ENCODE measurements around the gene GSPT1. TPM values are rescaled to one million over a fixed set of nuclear protein-coding genes. Genes with fewer than 3 reads are reported as not detected.
"Not testable (repeated sequence)": the region's sequence is repeated elsewhere in the genome, so short reads cannot be mapped to it uniquely, and the experiment has no call there.

The GSPT1 gene
- total RNA-seq, result 100 to 1,000 TPM; 111 to 176 TPM

- CTCF ChIA-PET, result interaction anchor here (1.0 to 1.6 kb wide), 3 partner anchors 10 to 119 kb away, joined by 3 to 8 read pairs (median 3); partner anchors contain the start of genes SNX29 and ZC3H7A
- Mint-ChIP-seq H3K27me3 (peaks cover 10% of the 10 kb centered on the region), H3K9me3 (ENCODE audit: low read depth) (no peaks in the 10 kb centered on the region), H3K27ac (peak within 1 kb of the TSS; percentile 95), H3K4me1 (peaks cover 32% of the 10 kb centered on the region), H3K4me3 (peak within 1 kb of the TSS; percentile 95), H3K36me3 (peaks cover 15% of the 10 kb centered on the region)
- ATAC-seq, result peak; percentile 94
- DNase-seq, result peak; percentile 100
Observed at GRCh38 chr16:11915644-11916523, at the start of gene GSPT1. GSPT1 (minus strand) TSS chr16:11915956; CDS start chr16:11915720, 236 bp downstream.

GRCh38 chr16:11964761-11965551 lies 49.2 kb upstream of the GSPT1 start, which contains the start of gene TNFRSF17:
TNFRSF17 (plus strand) TSS chr16:11965210; CDS start chr16:11965325, 115 bp downstream.
- ATAC-seq (no peak), DNase-seq (no peak)
- H3K36me3 Mint-ChIP-seq, result no peaks in the 10 kb centered on the region
- no peak within 1 kb of the TSS for H3K27ac Mint-ChIP-seq
- peaks cover 7% of the 10 kb centered on the region for H3K4me1 Mint-ChIP-seq
- no peaks in the 10 kb centered on the region for H3K9me3 Mint-ChIP-seq (ENCODE audit: low read depth)
- peaks cover 13% of the 10 kb centered on the region for H3K27me3 Mint-ChIP-seq
- CTCF ChIA-PET, result interaction anchor here (2.0 kb wide), 1 partner anchor 12 kb away, joined by 5 read pairs; the partner anchor contains the start of gene SNX29
- H3K4me3 Mint-ChIP-seq, result no peak within 1 kb of the TSS

- ATAC-seq, result no peak
- CTCF ChIA-PET, result interaction anchor here (2.0 kb wide), 1 partner anchor 13 kb away, joined by 5 read pairs; the partner anchor contains the start of gene SNX29
- DNase-seq, result no peak
- Mint-ChIP-seq H3K36me3 (no peaks in the 10 kb centered on the region), H3K4me3 (no peak overlapping the region), H3K9me3 (ENCODE audit: low read depth) (no peaks in the 10 kb centered on the region), H3K27ac (no peak overlapping the region), H3K27me3 (peaks cover 14% of the 10 kb centered on the region), H3K4me1 (peaks cover 7% of the 10 kb centered on the region)
Observed at GRCh38 chr16:11963706-11964105, 48.0 kb upstream of the GSPT1 start.

- H3K27ac Mint-ChIP-seq; H3K9me3 Mint-ChIP-seq (ENCODE audit: low read depth); DNase-seq; H3K36me3 Mint-ChIP-seq; H3K4me3 Mint-ChIP-seq; ATAC-seq; H3K4me1 Mint-ChIP-seq: not testable (repeated sequence)
- peaks cover 14% of the 10 kb centered on the region for H3K27me3 Mint-ChIP-seq
- CTCF ChIA-PET, result interaction anchor here (2.0 kb wide), 1 partner anchor 14 kb away, joined by 5 read pairs; the partner anchor contains the start of gene SNX29
Observed at GRCh38 chr16:11962978-11963377, 47.2 kb upstream of the GSPT1 start.

DNA sequence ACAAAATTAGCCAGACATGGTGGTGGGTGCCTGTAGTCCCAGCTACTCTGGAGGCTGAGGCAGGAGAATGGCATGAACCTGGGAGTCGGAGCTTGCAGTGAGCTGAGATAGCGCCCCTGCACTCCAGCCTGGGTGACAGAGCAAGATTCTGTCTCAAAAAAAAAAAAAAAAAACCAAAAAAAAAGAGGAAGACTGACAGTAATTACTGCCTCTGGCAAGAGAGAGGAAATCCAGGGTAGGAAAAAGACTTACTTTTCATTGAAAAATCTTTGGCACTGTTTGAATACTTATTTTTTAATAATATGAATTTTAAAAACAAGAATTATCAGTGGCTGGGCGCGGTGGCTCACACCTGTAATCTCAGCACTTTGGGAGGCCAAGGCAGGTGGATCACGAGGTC lies 46.7 kb upstream of the GSPT1 start:
- H3K27ac Mint-ChIP-seq; H3K4me3 Mint-ChIP-seq; CTCF ChIA-PET; H3K36me3 Mint-ChIP-seq; ATAC-seq; DNase-seq; H3K4me1 Mint-ChIP-seq; H3K9me3 Mint-ChIP-seq (ENCODE audit: low read depth): not testable (repeated sequence)
- peaks cover 14% of the 10 kb centered on the region for H3K27me3 Mint-ChIP-seq

GRCh38 chr16:11957591-11958395 lies 42.0 kb upstream of the GSPT1 start:
- no peak for ATAC-seq
- no peak overlapping the region for H3K27ac Mint-ChIP-seq
- H3K36me3 Mint-ChIP-seq, result no peaks in the 10 kb centered on the region
- CTCF ChIA-PET, result interaction anchor here (0.6 kb wide), 1 partner anchor 9 kb away, joined by 3 read pairs; no protein-coding TSS in a partner anchor
- H3K27me3 Mint-ChIP-seq, result peaks cover 10% of the 10 kb centered on the region
- no peaks in the 10 kb centered on the region for H3K4me1 Mint-ChIP-seq
- no peak overlapping the region for H3K4me3 Mint-ChIP-seq
- no peaks in the 10 kb centered on the region for H3K9me3 Mint-ChIP-seq (ENCODE audit: low read depth)
- DNase-seq, result no peak

DNA sequence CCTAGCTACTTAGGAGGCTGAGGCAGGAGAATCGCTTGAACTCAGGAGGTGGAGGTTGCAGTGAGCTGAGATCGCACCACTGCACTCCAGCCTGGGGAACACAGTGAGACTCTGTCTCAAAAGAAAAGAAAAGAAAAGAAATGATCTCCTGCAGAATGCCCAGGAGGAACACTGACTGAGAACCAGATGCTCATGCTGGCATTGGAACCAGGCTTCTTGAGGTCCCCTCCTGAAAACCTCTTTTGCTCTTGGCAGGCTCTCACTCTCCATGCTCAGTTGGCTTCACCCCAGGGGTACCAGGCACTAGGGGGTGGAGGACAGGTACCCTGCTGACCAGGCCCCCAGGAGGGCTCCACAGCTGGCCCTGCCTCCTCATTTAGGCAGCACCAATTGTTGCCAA lies 40.8 kb upstream of the GSPT1 start:
- H3K36me3 Mint-ChIP-seq, result no peaks in the 10 kb centered on the region
- no peak overlapping the region for H3K27ac Mint-ChIP-seq
- no peak for ATAC-seq
- peaks cover 10% of the 10 kb centered on the region for H3K27me3 Mint-ChIP-seq
- no peak overlapping the region for H3K4me3 Mint-ChIP-seq
- H3K9me3 Mint-ChIP-seq (ENCODE audit: low read depth), result no peaks in the 10 kb centered on the region
- H3K4me1 Mint-ChIP-seq, result no peaks in the 10 kb centered on the region
- CTCF ChIA-PET, result no interaction called here
- DNase-seq, result no peak

DNA sequence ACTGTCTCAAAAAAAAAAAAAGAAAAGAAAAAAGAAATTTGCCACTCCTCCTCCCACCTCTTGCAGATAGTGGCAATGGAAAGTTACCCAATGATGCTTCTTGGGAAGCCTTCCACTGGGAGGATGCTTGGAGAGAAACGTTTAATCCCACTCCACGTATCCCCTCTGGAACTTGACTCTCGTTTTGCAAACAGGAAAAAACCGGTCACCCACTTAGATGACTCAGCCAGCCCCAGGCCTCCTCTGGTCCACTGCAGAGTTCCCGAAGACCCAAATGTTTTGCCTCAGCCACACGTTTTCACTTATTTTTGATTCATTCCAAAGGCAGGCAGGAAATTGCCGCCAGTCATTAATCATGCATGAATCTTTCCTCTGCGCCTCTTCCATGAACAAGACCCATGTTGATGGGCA lies 40.0 kb upstream of the GSPT1 start:
- CTCF ChIA-PET, result no interaction called here
- H3K9me3 Mint-ChIP-seq (ENCODE audit: low read depth), result no peaks in the 10 kb centered on the region
- H3K27ac Mint-ChIP-seq, result no peak overlapping the region
- peaks cover 10% of the 10 kb centered on the region for H3K27me3 Mint-ChIP-seq
- DNase-seq (no peak), ATAC-seq (no peak)
- H3K4me1 Mint-ChIP-seq, result no peaks in the 10 kb centered on the region
- H3K4me3 Mint-ChIP-seq, result no peak overlapping the region
- no peaks in the 10 kb centered on the region for H3K36me3 Mint-ChIP-seq

GRCh38 chr16:11953576-11953975 lies 37.8 kb upstream of the GSPT1 start:
- H3K9me3 Mint-ChIP-seq (ENCODE audit: low read depth); CTCF ChIA-PET; ATAC-seq; H3K36me3 Mint-ChIP-seq; H3K27me3 Mint-ChIP-seq; H3K4me1 Mint-ChIP-seq; H3K27ac Mint-ChIP-seq; H3K4me3 Mint-ChIP-seq; DNase-seq: not testable (repeated sequence)

- DNase-seq, result no peak
- no peak for ATAC-seq
- H3K36me3 Mint-ChIP-seq, result no peaks in the 10 kb centered on the region
- H3K27ac Mint-ChIP-seq, result no peak overlapping the region
- H3K27me3 Mint-ChIP-seq, result no peaks in the 10 kb centered on the region
- CTCF ChIA-PET, result no interaction called here
- H3K9me3 Mint-ChIP-seq (ENCODE audit: low read depth), result no peaks in the 10 kb centered on the region
- no peaks in the 10 kb centered on the region for H3K4me1 Mint-ChIP-seq
- H3K4me3 Mint-ChIP-seq, result no peak overlapping the region
Observed at GRCh38 chr16:11950388-11950787, 34.6 kb upstream of the GSPT1 start.

GRCh38 chr16:11949527-11949926 lies 33.8 kb upstream of the GSPT1 start:
- H3K27me3 Mint-ChIP-seq, result no peaks in the 10 kb centered on the region
- no peak overlapping the region for H3K4me3 Mint-ChIP-seq
- no peak overlapping the region for H3K27ac Mint-ChIP-seq
- no peaks in the 10 kb centered on the region for H3K4me1 Mint-ChIP-seq
- no peak for DNase-seq
- no peaks in the 10 kb centered on the region for H3K9me3 Mint-ChIP-seq (ENCODE audit: low read depth)
- CTCF ChIA-PET, result interaction anchor here (1.1 to 2.7 kb wide), 2 partner anchors 118 to 145 kb away, joined by 3 to 15 read pairs; no protein-coding TSS in a partner anchor
- no peaks in the 10 kb centered on the region for H3K36me3 Mint-ChIP-seq
- ATAC-seq, result peak; percentile 57

DNA sequence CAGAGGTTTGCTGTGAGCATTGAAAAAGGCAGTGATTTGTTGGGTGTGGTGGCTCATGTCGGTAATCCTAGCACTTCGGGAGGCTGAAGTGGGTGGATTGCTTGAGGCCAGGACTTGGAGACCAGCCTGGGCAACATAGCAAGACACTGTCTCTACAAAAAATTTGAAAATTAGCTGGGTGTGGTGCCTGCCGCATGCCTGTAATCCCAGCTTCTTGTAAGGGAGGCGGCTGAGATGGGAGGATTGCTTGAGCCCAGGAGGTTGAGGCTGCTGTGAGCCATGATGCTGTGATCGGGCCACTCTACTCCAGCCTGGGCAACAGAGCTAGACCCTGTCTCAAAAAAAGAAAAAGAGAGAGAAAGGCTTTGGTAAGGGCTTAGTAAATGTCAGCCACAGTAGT lies 33.1 kb upstream of the GSPT1 start:
- Mint-ChIP-seq H3K27me3 (no peaks in the 10 kb centered on the region), H3K27ac (no peak overlapping the region), H3K4me1 (no peaks in the 10 kb centered on the region), H3K9me3 (ENCODE audit: low read depth) (no peaks in the 10 kb centered on the region), H3K36me3 (no peaks in the 10 kb centered on the region), H3K4me3 (no peak overlapping the region)
- ATAC-seq, result no peak
- CTCF ChIA-PET, result interaction anchor here (0.7 to 2.7 kb wide), 3 partner anchors 9 to 146 kb away, joined by 3 to 15 read pairs (median 3); no protein-coding TSS in a partner anchor
- DNase-seq, result no peak
